ENCODE data around the gene NXPE4.

DNA sequence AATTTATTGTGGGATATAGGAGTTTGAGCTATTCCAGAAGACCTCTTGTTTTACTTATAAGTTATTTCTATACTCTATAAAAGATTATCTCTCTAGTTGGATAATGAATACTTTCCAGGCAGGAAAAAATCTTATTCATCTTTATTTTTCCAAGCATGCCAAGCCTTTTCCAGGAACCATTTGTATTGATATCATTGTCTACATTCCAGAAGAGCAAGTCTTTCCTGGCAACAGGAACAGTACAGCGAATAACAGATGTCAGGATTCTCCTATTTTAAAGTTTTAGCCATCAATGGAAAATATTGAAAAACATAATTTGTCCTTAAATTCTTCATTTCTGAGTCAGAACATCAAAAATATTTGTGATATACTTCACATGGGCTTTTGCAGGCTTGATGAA lies 30.8 kb downstream of the NXPE4 start:
- TF ChIP-seq, protein P1, sequence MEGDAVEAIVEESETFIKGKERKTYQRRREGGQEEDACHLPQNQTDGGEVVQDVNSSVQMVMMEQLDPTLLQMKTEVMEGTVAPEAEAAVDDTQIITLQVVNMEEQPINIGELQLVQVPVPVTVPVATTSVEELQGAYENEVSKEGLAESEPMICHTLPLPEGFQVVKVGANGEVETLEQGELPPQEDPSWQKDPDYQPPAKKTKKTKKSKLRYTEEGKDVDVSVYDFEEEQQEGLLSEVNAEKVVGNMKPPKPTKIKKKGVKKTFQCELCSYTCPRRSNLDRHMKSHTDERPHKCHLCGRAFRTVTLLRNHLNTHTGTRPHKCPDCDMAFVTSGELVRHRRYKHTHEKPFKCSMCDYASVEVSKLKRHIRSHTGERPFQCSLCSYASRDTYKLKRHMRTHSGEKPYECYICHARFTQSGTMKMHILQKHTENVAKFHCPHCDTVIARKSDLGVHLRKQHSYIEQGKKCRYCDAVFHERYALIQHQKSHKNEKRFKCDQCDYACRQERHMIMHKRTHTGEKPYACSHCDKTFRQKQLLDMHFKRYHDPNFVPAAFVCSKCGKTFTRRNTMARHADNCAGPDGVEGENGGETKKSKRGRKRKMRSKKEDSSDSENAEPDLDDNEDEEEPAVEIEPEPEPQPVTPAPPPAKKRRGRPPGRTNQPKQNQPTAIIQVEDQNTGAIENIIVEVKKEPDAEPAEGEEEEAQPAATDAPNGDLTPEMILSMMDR (IDR thresholded peaks at IDR 0.05; ENCODE audit: poor library complexity, severe bottlenecking), result no peak
- TF ChIP-seq POLR2AphosphoS5 (IDR thresholded peaks at IDR 0.05), result no peak
